Measurements from ENCODE around the gene ABCC9.
"Not testable (repeated sequence)": the region's sequence is repeated elsewhere in the genome, so short reads cannot be mapped to it uniquely, and the experiment has no call there.

Gene ABCC9

GRCh38 chr12:21929972-21930371 lies 11.3 kb downstream of the ABCC9 start:
- not testable (repeated sequence) for DNase-seq

GRCh38 chr12:21925296-21925913 lies 15.8 kb downstream of the ABCC9 start:
- DNase-seq = no peak

GRCh38 chr12:21921436-21921835 lies 19.8 kb downstream of the ABCC9 start:
- DNase-seq = no peak

GRCh38 chr12:21918456-21918855 lies 22.8 kb downstream of the ABCC9 start:
- DNase-seq = no peak

GRCh38 chr12:21913823-21914222 lies 27.4 kb downstream of the ABCC9 start:
- no peak for DNase-seq

GRCh38 chr12:21912318-21912717 lies 28.9 kb downstream of the ABCC9 start:
- DNase-seq = no peak

- no peak for DNase-seq
Measured at GRCh38 chr12:21911832-21912231, 29.4 kb downstream of the ABCC9 start.

GRCh38 chr12:21910657-21911056 lies 30.6 kb downstream of the ABCC9 start:
- no peak for DNase-seq

GRCh38 chr12:21907948-21908837 lies 33.0 kb downstream of the ABCC9 start:
- no peak for DNase-seq

GRCh38 chr12:21906919-21907493 lies 34.2 kb downstream of the ABCC9 start:
- DNase-seq = no peak

GRCh38 chr12:21899532-21899931 lies 41.7 kb downstream of the ABCC9 start:
- DNase-seq = not testable (repeated sequence)

GRCh38 chr12:21895651-21896050 lies 45.6 kb downstream of the ABCC9 start:
- no peak for DNase-seq

- no peak for DNase-seq
Measured at GRCh38 chr12:21894792-21895595, 46.2 kb downstream of the ABCC9 start.

GRCh38 chr12:21893924-21894323 lies 47.3 kb downstream of the ABCC9 start:
- DNase-seq = no peak

GRCh38 chr12:21892341-21892740 lies 48.9 kb downstream of the ABCC9 start:
- DNase-seq = no peak

- DNase-seq = no peak
Measured at GRCh38 chr12:21891751-21892217, 49.4 kb downstream of the ABCC9 start.

GRCh38 chr12:21888276-21888863 lies 52.9 kb downstream of the ABCC9 start:
- DNase-seq = no peak

GRCh38 chr12:21884936-21885335 lies 56.3 kb downstream of the ABCC9 start:
- DNase-seq = no peak

- no peak for DNase-seq
Measured at GRCh38 chr12:21882635-21883034, 58.6 kb downstream of the ABCC9 start.

- DNase-seq = no peak
Measured at GRCh38 chr12:21881965-21882364, 59.3 kb downstream of the ABCC9 start.

GRCh38 chr12:21879312-21879711 lies 61.9 kb downstream of the ABCC9 start:
- no peak for DNase-seq

GRCh38 chr12:21877293-21877982 lies 63.8 kb downstream of the ABCC9 start:
- DNase-seq = no peak
